UCSD-AML1 (cell line): ENCODE data around the gene CRYBG1.

Experiments
- DNase-seq: peaks from one replicate; lab custom pipeline; 2025; ENCODE audit not compliant: unreplicated experiment; lab: John Stamatoyannopoulos, UW

The CRYBG1 gene

GRCh38 chr6:106360410-106360988 is at the start of gene CRYBG1:
Gene CRYBG1 (plus strand): TSS chr6:106360717. CDS start chr6:106360909, 192 bp downstream.
- DNase-seq, result peak; percentile 34

DNA sequence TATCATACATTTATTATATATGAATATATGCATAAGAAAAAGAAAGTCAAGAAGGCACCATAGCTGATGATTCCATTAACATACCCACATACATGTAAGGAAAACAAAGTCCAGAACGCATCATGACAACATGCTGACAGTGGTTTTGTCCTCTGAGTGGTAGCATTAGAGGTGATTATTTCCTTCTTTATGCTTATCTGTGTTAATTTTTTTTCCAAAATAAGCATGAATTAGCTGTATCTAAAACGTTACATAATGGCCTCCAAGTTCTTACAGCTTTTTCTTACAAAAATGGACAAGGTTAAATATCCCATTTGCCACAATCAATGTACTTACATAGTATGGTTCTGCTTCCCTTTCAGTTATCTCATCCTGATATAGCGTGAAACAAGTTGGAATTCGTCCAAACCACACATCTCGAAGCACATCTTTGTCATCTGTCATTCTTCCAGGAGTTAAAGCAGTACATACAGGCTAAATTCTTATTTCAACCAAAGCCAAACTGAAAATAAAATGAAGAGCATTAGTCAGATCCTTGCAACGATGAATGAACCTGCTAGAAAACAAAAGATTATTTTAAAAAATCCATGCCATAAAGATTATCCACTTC is 44.6 kb upstream of the CRYBG1 start:
- no peak for DNase-seq

DNA sequence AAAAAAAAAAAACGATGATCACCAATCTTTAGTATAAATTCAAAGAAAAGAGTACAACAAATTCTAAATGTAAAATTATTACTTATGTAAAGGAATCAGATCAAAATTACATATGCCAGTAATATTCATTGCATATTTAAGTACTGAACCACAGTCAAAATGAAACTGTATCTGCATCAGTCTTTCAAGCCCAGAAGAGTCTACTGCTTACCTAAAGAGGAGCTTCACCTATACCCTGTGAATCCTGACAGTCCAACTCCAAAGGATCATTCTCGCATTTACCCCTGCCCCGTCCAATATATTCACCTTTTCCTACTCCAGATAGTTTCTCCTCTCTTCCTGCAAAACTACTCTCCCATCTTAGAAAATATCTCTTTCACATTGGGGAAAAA is 44.1 kb upstream of the CRYBG1 start:
- no peak for DNase-seq

GRCh38 chr6:106318061-106318460 is 42.5 kb upstream of the CRYBG1 start:
- DNase-seq, result no peak

DNA sequence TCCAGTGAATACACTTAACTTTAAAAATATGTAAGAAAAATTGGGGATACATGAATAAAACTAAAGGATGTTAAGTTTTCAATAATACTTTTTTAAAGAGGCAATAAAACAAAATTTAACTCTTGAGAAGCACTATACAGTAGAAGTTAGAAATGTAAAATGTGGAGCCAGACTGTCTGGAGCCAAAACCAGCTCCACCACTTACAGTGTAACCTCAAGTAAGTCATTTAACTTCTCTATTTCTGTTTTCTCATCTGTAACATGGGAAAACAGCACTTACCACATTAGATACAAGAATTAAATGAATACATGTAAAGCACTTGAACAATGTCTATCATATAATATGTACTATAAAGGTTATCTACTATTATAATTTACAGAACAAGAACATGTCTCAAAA is 41.7 kb upstream of the CRYBG1 start:
- DNase-seq, result no peak

GRCh38 chr6:106321940-106322339 is 38.6 kb upstream of the CRYBG1 start:
- no peak for DNase-seq

DNA sequence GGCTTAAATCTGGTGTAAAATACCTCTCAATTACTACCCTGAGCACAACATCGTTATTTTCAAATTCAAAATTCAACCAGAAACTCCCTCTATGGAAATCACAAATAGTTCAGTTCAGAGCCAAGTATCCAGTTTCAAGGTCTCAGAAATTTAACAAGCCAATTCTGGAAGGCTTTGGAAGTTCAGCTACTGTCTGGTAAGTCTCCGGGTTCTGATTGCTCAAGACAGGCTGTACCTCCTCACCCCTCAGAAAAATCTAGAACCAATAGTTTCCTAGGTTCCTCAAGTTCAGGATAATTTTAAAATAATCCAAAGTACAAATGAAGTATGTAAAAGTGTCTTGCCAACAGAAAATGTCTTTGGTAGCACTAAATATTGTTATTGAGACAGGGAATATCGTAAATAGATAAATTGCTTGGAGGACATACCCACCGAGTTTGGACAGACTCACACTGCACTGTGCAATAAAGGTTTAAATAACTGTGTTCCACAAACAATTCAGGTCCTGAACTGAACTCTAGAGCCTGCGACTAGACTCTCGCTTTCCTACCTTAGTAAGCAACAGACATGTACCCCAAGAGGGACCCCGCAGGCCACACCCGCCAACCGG is 35.7 kb upstream of the CRYBG1 start:
- no peak for DNase-seq

GRCh38 chr6:106325336-106326178 is 35.0 kb upstream of the CRYBG1 start, which contains the start of gene ATG5:
Gene ATG5 (minus strand): TSS chr6:106325760. CDS start chr6:106316208, 9,552 bp downstream.
- DNase-seq, result peak; percentile 99

GRCh38 chr6:106334646-106335448 is 25.7 kb upstream of the CRYBG1 start:
- peak; percentile 16 for DNase-seq

- DNase-seq, result peak; percentile 15
Measured at GRCh38 chr6:106339334-106340029, 21.0 kb upstream of the CRYBG1 start.

- no peak for DNase-seq
Measured at GRCh38 chr6:106347219-106347618, 13.3 kb upstream of the CRYBG1 start.

GRCh38 chr6:106356378-106356777 is 4.1 kb upstream of the CRYBG1 start:
- DNase-seq, result no peak

- no peak for DNase-seq
Measured at GRCh38 chr6:106359959-106360409, 533 bp upstream of the CRYBG1 start.

- peak; percentile 12 for DNase-seq
Measured at GRCh38 chr6:106360989-106361430, 493 bp downstream of the CRYBG1 start.

DNA sequence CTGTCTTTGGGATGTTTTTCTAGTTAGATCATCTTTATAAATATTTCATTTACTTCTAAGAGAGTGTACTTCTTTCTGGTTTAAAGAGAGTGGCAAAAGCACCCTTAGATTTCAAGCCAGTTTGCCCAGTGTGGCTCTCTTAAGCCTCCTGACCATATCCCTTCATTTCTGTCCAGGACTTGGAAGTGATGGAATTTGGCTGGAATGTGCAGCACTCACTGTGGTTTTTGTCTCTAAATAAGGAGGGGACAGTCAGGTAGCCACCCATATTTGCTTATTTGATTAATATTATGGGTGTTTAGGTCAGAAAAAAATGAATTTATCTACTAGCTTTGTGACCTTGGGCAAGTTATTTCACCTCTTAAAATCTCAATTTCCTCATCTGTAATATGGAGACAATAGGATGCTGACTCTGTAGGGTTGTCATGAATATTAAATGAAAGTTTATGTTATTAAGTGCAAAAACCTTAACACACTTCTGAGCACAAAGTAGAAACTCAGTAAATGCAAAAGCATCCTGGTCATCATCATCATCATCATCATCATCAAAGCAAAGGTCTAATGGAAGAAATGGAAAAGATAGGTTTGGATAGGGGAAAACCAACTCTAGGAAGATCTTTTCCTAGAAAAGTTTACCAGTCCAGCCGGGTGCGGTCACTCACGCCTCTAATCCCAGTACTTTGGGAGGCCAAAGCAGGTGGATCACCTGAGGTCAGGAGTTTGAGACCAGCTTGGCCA is 3.1 kb downstream of the CRYBG1 start:
- DNase-seq, result no peak

DNA sequence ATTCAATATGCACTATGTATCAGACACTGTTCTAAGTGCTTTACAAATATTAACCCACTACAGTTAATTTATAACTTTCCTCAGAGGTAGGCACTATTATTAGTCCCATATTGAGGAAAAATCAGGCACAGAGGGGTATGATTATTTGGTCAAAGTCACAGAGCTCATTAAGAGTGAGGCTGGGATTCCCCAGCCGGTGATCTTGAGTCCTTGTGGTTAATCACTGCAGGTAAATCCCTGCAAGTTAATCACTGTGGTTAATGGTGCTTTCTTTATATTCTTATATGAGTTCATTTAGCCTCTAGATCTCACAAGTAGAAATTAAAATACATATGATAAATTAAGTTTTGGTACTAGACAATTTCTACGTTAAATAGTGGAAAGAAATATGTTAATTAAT is 9.2 kb downstream of the CRYBG1 start:
- DNase-seq, result no peak

GRCh38 chr6:106370639-106371038 is 10.1 kb downstream of the CRYBG1 start:
- no peak for DNase-seq

DNA sequence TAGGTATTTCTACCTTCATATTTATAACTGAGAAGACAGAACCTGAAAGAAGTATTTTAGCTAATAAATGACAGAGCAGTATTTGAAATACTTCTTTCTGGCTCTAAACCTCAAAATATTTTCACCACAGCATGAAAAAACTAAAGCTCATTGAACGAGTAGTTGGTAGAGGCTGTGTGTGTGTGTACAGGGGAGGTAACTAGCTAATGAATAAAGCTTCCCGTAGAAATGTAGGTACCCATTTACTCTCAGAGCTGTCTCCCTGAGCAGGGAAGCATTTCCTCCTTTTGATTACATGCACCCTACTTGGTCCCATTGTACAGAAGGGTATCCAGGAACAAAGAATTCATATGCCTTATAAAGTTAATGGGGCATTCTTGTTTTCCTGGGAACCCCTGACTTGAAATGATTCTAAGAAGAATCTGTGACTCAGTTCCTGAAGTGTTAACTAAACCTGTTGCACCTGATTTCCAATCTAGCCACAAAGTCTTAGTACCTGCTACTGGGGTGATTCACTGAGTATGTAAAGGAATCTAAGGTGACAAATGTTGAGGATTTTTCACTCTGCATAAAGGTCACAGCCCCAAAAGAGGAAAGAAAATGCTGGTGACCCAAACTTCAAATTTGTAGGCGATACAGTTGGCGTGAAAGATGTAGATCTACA is 12.5 kb downstream of the CRYBG1 start:
- DNase-seq, result no peak
